ENCODE results near the gene TCFL5. TPM values are rescaled to one million over a fixed set of nuclear protein-coding genes. Genes with fewer than 3 reads are reported as not detected.

TCFL5 gene
- total and polyA plus RNA-seq, 7 experiments from 2014 or later = 0.91 to 10.8 (median 7.0) TPM

GRCh38 chr20:62900692-62901584, 39.3 kb upstream of the TCFL5 start:
- CTCF ChIA-PET = interaction anchor here (0.7 to 7.9 kb wide), 12 partner anchors 7 to 108 kb away, joined by 3 to 102 read pairs (median 6); partner anchors contain the start of gene DIDO1
- peaks cover 0 to 28% (median 15%) of the 10 kb centered on the region in 5 donors for H3K36me3 Mint-ChIP-seq
- POLR2A ChIA-PET = interaction anchor here (1.1 to 3.3 kb wide), 9 partner anchors 11 to 108 kb away, joined by 3 to 20 read pairs (median 6); partner anchors contain the start of gene DIDO1
- H3K27ac Mint-ChIP-seq = peak overlapping the region; percentile 65 to 95 (median 90)
- H3K27me3 ChIP-seq (ENCODE audit: control insufficient read depth in 2 of 2, insufficient read depth in 2 of 2, low read length in 2 of 2) = no peaks in the 10 kb centered on the region
- H3K4me3 Mint-ChIP-seq = peak overlapping the region in 3 of 10 donors; percentile 32 to 70 (median 65)
- peak; percentile 66 for ATAC-seq
- no peaks in the 10 kb centered on the region for H3K27me3 Mint-ChIP-seq
- H3K9me3 ChIP-seq (ENCODE audit: control insufficient read depth in 2 of 3, low read length in 3 of 3) = no peaks in the 10 kb centered on the region
- H3K36me3 ChIP-seq (ENCODE audit: control insufficient read depth in 2 of 3, insufficient read depth in 3 of 3, low read length in 3 of 3) = peaks cover 13 to 54% (median 14%) of the 10 kb centered on the region in 3 experiments
- peaks cover 21 to 42% (median 33%) of the 10 kb centered on the region in 7 donors for H3K4me1 Mint-ChIP-seq
- H3K4me3 ChIP-seq (ENCODE audit: low read length) = no peak overlapping the region
- intact Hi-C loops (cut with micrococcal nuclease) = loop anchor here (1.0 to 5.0 kb wide), 9 partner anchors 18 to 108 kb away; partner anchors contain the start of genes DIDO1 (in 1 of the 2), GID8 (in 1 of the 2) and TCFL5 (in 1 of the 2)
- DNase-seq = peak in 7 of 9 donors; percentile 40 to 71 (median 61)
- H3K27ac ChIP-seq (ENCODE audit: low read depth, low read length) = peak overlapping the region; percentile 60
- peaks cover 13 to 22% of the 10 kb centered on the region in 2 donors for H3K4me1 ChIP-seq (ENCODE audit: control insufficient read depth in 2 of 2, insufficient read depth in 2 of 2, low read length in 2 of 2)
- H3K9me3 Mint-ChIP-seq = no peaks in the 10 kb centered on the region

DNA sequence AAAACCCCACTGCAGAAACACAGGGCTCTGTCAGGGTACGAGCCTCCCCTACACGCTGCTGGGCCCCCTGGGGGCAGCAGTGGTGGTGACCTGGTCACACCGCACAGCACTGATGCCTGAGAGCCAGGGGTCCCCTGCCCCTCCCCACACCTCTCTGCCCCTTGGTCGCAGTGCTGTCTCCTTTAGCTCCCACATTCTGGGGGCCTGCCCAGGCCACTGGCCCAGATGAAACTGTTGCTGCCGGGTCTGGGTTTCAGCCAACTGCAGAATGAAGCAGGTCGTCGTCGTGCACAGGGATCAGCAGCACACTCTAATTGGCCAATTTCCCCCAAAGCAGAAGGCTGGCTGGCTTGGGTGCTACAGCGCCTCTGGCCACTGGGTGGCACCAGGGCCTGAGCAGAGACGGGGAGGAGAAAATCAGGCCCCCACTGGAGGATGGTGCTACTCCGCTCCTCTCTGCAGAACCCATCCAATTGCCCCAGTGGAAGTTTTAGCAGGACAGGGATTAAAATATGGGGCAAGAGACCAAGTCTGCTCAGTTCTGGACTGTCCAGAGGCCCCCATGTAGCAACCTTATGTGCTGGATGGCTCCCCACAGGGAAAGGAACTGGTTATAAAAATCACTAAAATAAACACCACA, 38.5 kb upstream of the TCFL5 start:
- peak; percentile 97 for ATAC-seq
- intact Hi-C loops (cut with micrococcal nuclease) = loop anchor here (1.0 to 5.0 kb wide), 9 partner anchors 19 to 109 kb away; partner anchors contain the start of genes DIDO1 (in 1 of the 2), GID8 (in 1 of the 2) and TCFL5 (in 1 of the 2)
- Histone ChIP-seq H3K9me3 (ENCODE audit: control insufficient read depth in 2 of 3, low read length in 3 of 3) (no peaks in the 10 kb centered on the region), H3K4me1 (ENCODE audit: control insufficient read depth in 2 of 2, insufficient read depth in 2 of 2, low read length in 2 of 2) (peaks cover 13 to 22% of the 10 kb centered on the region in 2 donors), H3K36me3 (ENCODE audit: control insufficient read depth in 2 of 3, insufficient read depth in 3 of 3, low read length in 3 of 3) (peaks cover 7 to 54% (median 9%) of the 10 kb centered on the region in 3 experiments), H3K27me3 (ENCODE audit: control insufficient read depth in 2 of 2, insufficient read depth in 2 of 2, low read length in 2 of 2) (no peaks in the 10 kb centered on the region), H3K27ac (ENCODE audit: low read depth, low read length) (peak overlapping the region; percentile 60), H3K4me3 (ENCODE audit: low read length) (no peak overlapping the region)
- DNase-seq = peak; percentile 60 to 82 (median 78)
- H3K9me3 Mint-ChIP-seq = no peaks in the 10 kb centered on the region
- H3K4me3 Mint-ChIP-seq = peak overlapping the region; percentile 54 to 81 (median 69)
- H3K36me3 Mint-ChIP-seq = peaks cover 0 to 28% (median 14%) of the 10 kb centered on the region in 5 donors
- H3K4me1 Mint-ChIP-seq = peaks cover 23 to 42% (median 34%) of the 10 kb centered on the region in 7 donors
- no peaks in the 10 kb centered on the region for H3K27me3 Mint-ChIP-seq
- ChIA-PET CTCF (interaction anchor here (0.6 to 7.9 kb wide), 14 partner anchors 7 to 73 kb away, joined by 3 to 102 read pairs (median 6); partner anchors contain the start of gene DIDO1), POLR2A (interaction anchor here (1.1 to 3.3 kb wide), 8 partner anchors 11 to 109 kb away, joined by 3 to 20 read pairs (median 8); partner anchors contain the start of gene DIDO1)
- peak overlapping the region; percentile 75 to 95 (median 90) for H3K27ac Mint-ChIP-seq

DNA sequence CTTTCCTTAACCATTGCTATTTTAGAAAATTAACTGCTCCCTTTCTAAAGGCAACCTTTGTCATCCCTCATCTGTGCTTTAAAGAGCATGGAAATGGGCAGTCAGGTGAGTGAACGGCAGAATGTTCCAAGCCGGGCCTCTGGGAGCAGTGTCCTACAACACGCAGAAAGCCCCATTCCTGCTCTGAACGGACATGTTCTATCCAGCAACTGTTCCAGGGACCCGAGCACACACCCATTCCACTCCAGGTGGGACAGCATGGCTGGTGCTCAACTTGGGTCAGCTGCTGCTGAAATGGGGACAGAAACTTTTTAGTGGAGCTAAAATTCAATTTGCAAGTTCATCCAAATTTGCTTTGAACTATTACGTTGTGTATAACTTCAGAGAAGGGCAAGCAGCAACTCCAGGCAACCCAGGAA, 38.0 kb upstream of the TCFL5 start:
- H3K9me3 Mint-ChIP-seq = no peaks in the 10 kb centered on the region
- H3K4me3 Mint-ChIP-seq = peak overlapping the region in 8 of 10 donors; percentile 20 to 81 (median 69)
- DNase-seq (no peak), ATAC-seq (no peak)
- intact Hi-C loops (cut with micrococcal nuclease) = loop anchor here (1.0 to 5.0 kb wide), 9 partner anchors 20 to 110 kb away; partner anchors contain the start of genes DIDO1 (in 1 of the 2), GID8 (in 1 of the 2) and TCFL5 (in 1 of the 2)
- peaks cover 23 to 42% (median 34%) of the 10 kb centered on the region in 7 donors for H3K4me1 Mint-ChIP-seq
- no peaks in the 10 kb centered on the region for H3K27me3 ChIP-seq (ENCODE audit: control insufficient read depth in 2 of 2, insufficient read depth in 2 of 2, low read length in 2 of 2)
- ChIA-PET POLR2A (interaction anchor here (1.3 to 3.3 kb wide), 5 partner anchors 10 to 55 kb away, joined by 4 to 20 read pairs (median 8); partner anchors contain the start of gene DIDO1), CTCF (interaction anchor here (0.6 to 7.9 kb wide), 11 partner anchors 8 to 73 kb away, joined by 3 to 102 read pairs (median 5); partner anchors contain the start of gene DIDO1)
- H3K36me3 Mint-ChIP-seq = peaks cover 0 to 27% (median 11%) of the 10 kb centered on the region in 5 donors
- peaks cover 13 to 22% of the 10 kb centered on the region in 2 donors for H3K4me1 ChIP-seq (ENCODE audit: control insufficient read depth in 2 of 2, insufficient read depth in 2 of 2, low read length in 2 of 2)
- no peak overlapping the region for H3K4me3 ChIP-seq (ENCODE audit: low read length)
- peak overlapping the region; percentile 60 for H3K27ac ChIP-seq (ENCODE audit: low read depth, low read length)
- no peaks in the 10 kb centered on the region for H3K27me3 Mint-ChIP-seq
- H3K9me3 ChIP-seq (ENCODE audit: control insufficient read depth in 2 of 3, low read length in 3 of 3) = no peaks in the 10 kb centered on the region
- peaks cover 5 to 54% (median 10%) of the 10 kb centered on the region in 3 experiments for H3K36me3 ChIP-seq (ENCODE audit: control insufficient read depth in 2 of 3, insufficient read depth in 3 of 3, low read length in 3 of 3)
- peak overlapping the region in 8 of 9 donors; percentile 8 to 95 (median 86) for H3K27ac Mint-ChIP-seq

GRCh38 chr20:62898970-62899632, 37.5 kb upstream of the TCFL5 start:
- Histone ChIP-seq H3K4me1 (ENCODE audit: control insufficient read depth in 2 of 2, insufficient read depth in 2 of 2, low read length in 2 of 2) (peaks cover 13 to 22% of the 10 kb centered on the region in 2 donors), H3K27me3 (ENCODE audit: control insufficient read depth in 2 of 2, insufficient read depth in 2 of 2, low read length in 2 of 2) (no peaks in the 10 kb centered on the region), H3K4me3 (ENCODE audit: low read length) (no peak overlapping the region), H3K9me3 (ENCODE audit: control insufficient read depth in 2 of 3, low read length in 3 of 3) (no peaks in the 10 kb centered on the region), H3K27ac (ENCODE audit: low read depth, low read length) (no peak overlapping the region), H3K36me3 (ENCODE audit: control insufficient read depth in 2 of 3, insufficient read depth in 3 of 3, low read length in 3 of 3) (peaks cover 10 to 54% (median 15%) of the 10 kb centered on the region in 3 experiments)
- DNase-seq = no peak
- POLR2A ChIA-PET = interaction anchor here (1.3 to 3.3 kb wide), 6 partner anchors 9 to 55 kb away, joined by 4 to 20 read pairs (median 6); partner anchors contain the start of gene DIDO1
- Mint-ChIP-seq H3K4me1 (peaks cover 23 to 42% (median 34%) of the 10 kb centered on the region in 7 donors), H3K27ac (peak overlapping the region in 7 of 9 donors; percentile 21 to 71 (median 38)), H3K4me3 (peak overlapping the region in 9 of 10 donors; percentile 10 to 83 (median 57)), H3K36me3 (peaks cover 0 to 28% (median 11%) of the 10 kb centered on the region in 5 donors), H3K9me3 (no peaks in the 10 kb centered on the region), H3K27me3 (no peaks in the 10 kb centered on the region)
- intact Hi-C loops (cut with micrococcal nuclease) = no loop called here
- ATAC-seq = no peak
- CTCF ChIA-PET = interaction anchor here (0.6 to 7.9 kb wide), 9 partner anchors 8 to 73 kb away, joined by 3 to 102 read pairs (median 6); partner anchors contain the start of gene DIDO1

DNA sequence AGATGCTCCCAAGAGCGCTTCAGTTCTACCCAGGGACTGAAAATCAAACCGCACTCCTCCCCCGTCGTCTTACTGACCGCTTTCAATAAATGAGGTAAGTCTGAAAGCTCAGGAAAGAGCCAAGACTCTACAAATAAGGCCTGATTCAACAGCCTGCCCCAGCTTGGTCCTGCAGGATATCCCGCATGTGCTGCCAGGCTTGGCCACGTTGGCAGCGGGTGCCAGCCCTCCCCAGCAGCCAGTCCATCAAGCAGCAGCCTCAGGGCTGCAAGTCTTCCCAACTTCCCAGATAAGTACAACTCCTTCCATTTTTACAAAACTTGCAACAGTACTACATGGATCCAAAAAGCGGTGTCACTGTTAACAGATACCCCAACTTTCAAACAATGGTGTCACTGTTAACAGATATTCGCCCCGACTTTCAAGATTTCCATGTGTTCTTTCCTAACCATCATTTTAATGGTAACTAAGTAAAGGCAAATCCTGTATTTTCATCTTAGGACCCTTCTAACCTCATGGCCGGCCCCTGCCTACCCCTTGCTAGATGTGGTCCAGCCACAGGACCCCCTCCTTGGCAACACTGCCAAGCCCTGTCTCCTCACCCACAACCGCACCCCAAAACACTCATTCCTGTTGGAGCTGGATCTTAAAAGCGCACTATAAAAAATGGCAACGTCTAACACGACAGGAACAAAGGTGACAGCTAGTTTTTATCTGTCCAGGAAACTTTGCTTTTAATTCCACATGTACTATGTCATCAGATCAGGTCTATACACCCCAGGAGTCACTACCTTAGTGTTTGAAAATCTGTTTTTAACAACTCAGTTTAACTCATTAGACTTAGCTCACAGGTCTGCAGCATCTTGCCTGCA, 36.7 kb upstream of the TCFL5 start:
- H3K4me3 ChIP-seq (ENCODE audit: low read length) = no peak overlapping the region
- DNase-seq = no peak
- H3K27me3 ChIP-seq (ENCODE audit: control insufficient read depth in 2 of 2, insufficient read depth in 2 of 2, low read length in 2 of 2) = no peaks in the 10 kb centered on the region
- H3K36me3 ChIP-seq (ENCODE audit: control insufficient read depth in 2 of 3, insufficient read depth in 3 of 3, low read length in 3 of 3) = peaks cover 17 to 54% (median 22%) of the 10 kb centered on the region in 3 experiments
- H3K27ac ChIP-seq (ENCODE audit: low read depth, low read length) = no peak overlapping the region
- ChIA-PET CTCF (interaction anchor here (1.0 to 7.9 kb wide), 4 partner anchors 9 to 113 kb away, joined by 3 to 102 read pairs (median 6); no protein-coding TSS in a partner anchor), POLR2A (interaction anchor here (0.9 to 1.8 kb wide), 4 partner anchors 9 to 56 kb away, joined by 3 to 8 read pairs (median 4); partner anchors contain the start of gene TCFL5)
- no peaks in the 10 kb centered on the region for H3K27me3 Mint-ChIP-seq
- ATAC-seq = no peak
- peak overlapping the region in 5 of 10 donors; percentile 15 to 83 (median 57) for H3K4me3 Mint-ChIP-seq
- no peaks in the 10 kb centered on the region for H3K9me3 ChIP-seq (ENCODE audit: control insufficient read depth in 2 of 3, low read length in 3 of 3)
- H3K27ac Mint-ChIP-seq = peak overlapping the region in 7 of 9 donors; percentile 2 to 68 (median 38)
- no peaks in the 10 kb centered on the region for H3K9me3 Mint-ChIP-seq
- peaks cover 23 to 45% (median 36%) of the 10 kb centered on the region in 7 donors for H3K4me1 Mint-ChIP-seq
- H3K4me1 ChIP-seq (ENCODE audit: control insufficient read depth in 2 of 2, insufficient read depth in 2 of 2, low read length in 2 of 2) = peaks cover 13 to 26% of the 10 kb centered on the region in 2 donors
- peaks cover 0 to 31% (median 10%) of the 10 kb centered on the region in 5 donors for H3K36me3 Mint-ChIP-seq
- intact Hi-C loops (cut with micrococcal nuclease) = no loop called here
